IPS-15b (cell line): ENCODE measurements around the gene ZNF548.

ENCODE experiments used
- H3K27me3 ChIP-seq: one replicate; pipeline ENCODE4 v1.6.1; 2013; ENCODE audit warnings: low read length; ENCODE audit not compliant: control insufficient read depth, insufficient read depth
- H3K36me3 ChIP-seq: one replicate; pipeline ENCODE4 v1.6.1; 2013; ENCODE audit warnings: low read length; ENCODE audit not compliant: control insufficient read depth, insufficient read depth
- H3K4me1 ChIP-seq: one replicate; pipeline ENCODE4 v1.6.1; 2013; ENCODE audit warnings: mild to moderate bottlenecking, low read length; ENCODE audit not compliant: control insufficient read depth, insufficient read depth
- H3K4me3 ChIP-seq: one replicate; pipeline ENCODE4 v1.5.1; 2013; ENCODE audit warnings: low read depth, low read length
- H3K9ac ChIP-seq: one replicate; pipeline ENCODE4 v1.6.1; 2013; ENCODE audit warnings: low read depth, mild to moderate bottlenecking, low read length
- H3K9me3 ChIP-seq: one replicate; pipeline ENCODE4 v1.6.1; 2013; ENCODE audit warnings: mild to moderate bottlenecking, low read length; ENCODE audit not compliant: control insufficient read depth, insufficient read depth

ZNF548 gene

DNA sequence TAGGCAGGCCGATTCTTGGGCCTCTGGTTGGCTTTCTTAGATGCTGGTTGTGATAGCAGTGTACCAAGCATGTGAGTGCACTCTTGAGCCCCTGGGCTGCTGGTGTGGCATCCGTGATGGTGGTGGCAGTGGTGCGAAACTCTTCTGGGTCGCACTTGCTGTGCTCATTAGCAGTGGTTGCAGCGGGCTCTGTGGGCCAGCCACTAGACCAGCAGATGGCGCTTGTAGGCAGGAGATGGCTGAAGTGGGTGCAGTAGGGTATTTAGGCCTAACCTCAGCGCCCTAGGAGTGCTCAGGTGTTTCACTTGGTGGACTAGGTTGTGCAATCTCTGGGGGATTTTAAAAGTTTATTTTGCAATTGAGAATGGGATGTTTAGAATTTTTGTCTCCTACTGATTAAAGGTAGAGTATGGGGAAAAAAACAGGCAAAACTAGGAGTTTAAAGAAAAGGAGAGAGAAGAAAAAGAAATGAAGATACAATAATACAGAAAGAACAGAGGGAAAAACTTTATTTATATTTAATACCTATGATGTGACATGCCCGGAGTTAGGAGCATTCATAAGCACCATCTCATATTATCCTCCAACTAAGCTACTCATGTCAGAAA lies 17.0 kb downstream of the ZNF548 start:
- H3K9ac ChIP-seq = no peak overlapping the region
- no peaks in the 10 kb centered on the region for H3K4me1 ChIP-seq
- no peaks in the 10 kb centered on the region for H3K36me3 ChIP-seq
- H3K27me3 ChIP-seq = no peaks in the 10 kb centered on the region
- H3K4me3 ChIP-seq = no peak overlapping the region
- H3K9me3 ChIP-seq = no peaks in the 10 kb centered on the region

DNA sequence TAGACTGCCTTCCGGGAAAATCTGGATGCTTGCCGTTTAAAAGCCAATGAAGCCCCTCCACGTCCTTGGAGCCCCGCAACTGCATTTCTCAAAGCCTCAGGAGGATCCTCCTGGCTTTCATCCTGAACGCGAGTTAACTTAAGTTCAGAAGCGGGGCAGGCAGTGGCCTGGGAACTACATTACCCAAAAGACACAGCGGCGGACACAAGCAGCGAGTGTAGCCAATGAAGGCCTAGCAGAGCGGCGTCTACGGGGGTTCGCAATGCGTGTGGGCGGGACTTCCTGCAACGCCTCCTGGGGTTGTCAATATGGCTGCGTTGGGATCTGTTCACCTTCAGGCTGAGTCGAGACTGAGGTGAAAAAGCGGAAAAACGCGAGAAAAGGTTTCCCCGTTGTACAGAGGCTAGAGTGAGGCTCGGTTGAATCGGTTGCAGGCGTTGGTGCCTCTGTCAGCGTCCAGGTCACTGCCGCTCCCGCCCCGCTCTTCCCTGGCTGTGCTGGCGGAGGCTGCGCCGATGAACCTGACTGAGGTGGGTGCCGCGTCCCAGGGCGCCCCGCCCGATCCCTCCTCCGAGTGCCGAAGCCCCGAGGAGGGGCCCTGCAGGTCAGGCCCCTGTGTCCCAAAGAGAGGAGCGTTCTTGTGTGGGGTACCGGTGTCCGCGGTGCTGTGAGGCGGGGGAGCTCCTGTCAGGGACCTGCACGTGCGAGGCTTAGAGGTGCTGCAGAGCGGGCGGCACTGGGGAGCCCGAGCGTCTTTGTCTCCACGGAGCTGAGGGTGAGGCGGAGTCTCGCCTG lies 21.4 kb downstream of the ZNF548 start, which contains the start of gene ZNF17:
ZNF17 (plus strand) TSS at position 285 of the 795 bp plus-strand sequence. CDS start 2,455 bp downstream, outside the sequence.
- Histone ChIP-seq H3K36me3 (no peaks in the 10 kb centered on the region), H3K4me3 (peak within 1 kb of the TSS; percentile 83), H3K27me3 (no peaks in the 10 kb centered on the region), H3K9ac (peak within 1 kb of the TSS; percentile 19), H3K4me1 (no peaks in the 10 kb centered on the region), H3K9me3 (no peaks in the 10 kb centered on the region)

DNA sequence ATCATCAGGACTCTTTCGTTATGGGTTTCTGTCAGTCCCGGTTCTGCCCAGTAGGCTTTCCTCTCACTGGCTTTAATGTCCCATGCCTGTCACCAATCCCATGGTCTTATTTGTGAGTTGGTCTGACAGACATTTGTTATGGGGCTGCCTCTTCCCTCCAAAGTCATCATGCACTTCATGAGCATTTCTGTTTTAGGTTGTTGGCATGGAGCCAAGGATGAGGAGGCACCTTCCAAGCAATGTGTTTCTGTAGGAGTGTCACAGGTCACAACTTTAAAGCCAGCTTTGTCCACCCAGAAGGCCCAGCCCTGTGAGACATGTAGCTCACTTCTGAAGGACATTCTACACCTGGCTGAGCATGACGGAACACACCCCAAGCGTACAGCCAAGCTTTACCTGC lies 29.8 kb downstream of the ZNF548 start:
- Histone ChIP-seq H3K9ac (no peak overlapping the region), H3K4me3 (no peak overlapping the region), H3K4me1 (no peaks in the 10 kb centered on the region), H3K9me3 (no peaks in the 10 kb centered on the region), H3K36me3 (no peaks in the 10 kb centered on the region), H3K27me3 (no peaks in the 10 kb centered on the region)

DNA sequence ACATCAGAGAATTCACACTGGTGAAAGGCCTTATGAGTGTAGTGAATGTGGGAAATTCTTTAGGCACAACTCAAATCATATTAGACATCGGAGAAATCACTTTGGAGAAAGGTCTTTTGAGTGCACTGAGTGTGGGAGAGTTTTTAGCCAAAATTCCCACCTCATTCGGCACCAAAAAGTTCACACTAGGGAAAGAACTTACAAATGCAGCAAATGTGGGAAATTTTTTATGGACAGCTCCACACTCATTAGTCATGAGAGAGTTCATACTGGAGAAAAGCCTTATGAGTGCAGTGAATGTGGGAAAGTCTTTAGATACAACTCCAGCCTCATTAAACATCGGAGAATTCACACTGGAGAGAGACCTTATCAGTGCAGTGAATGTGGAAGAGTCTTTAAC lies 31.4 kb downstream of the ZNF548 start:
- Histone ChIP-seq H3K4me3 (no peak overlapping the region), H3K4me1 (no peaks in the 10 kb centered on the region), H3K27me3 (no peaks in the 10 kb centered on the region), H3K9me3 (no peaks in the 10 kb centered on the region), H3K9ac (no peak overlapping the region), H3K36me3 (no peaks in the 10 kb centered on the region)

DNA sequence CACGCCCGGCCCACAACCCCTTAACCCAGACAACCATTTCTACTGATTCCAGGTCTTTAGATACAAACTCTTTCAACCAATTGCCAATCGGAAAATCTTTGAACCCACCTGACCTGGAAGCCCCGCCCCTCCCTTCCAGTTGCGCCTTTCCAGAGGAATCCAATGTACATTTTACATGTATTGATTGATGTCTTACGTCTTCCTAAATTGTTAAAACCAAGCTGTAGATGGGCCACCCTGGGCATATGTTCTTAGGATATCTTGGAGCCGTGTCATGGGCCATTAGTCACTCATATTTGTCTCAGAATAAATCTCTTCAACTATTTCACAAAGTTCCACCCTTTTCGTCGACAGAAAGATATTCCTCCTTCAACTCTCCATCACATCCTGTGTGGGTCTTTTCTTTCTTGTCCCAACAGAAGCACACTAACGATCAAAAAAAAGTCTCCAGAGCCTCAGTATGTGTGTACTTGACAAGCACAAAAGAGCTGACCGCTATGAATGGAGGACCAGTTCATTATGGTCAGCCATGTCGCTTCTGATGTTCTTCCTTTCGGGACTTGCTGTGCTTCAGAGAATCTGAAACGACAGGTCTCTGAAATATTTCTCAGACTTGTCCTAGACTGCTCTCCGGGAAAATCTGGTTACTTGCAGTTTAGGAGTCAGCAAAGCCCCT lies 44.9 kb downstream of the ZNF548 start:
- Histone ChIP-seq H3K9ac (peak overlapping the region; percentile 38), H3K4me1 (peaks cover 6% of the 10 kb centered on the region), H3K4me3 (peak overlapping the region; percentile 68), H3K27me3 (no peaks in the 10 kb centered on the region), H3K9me3 (no peaks in the 10 kb centered on the region), H3K36me3 (no peaks in the 10 kb centered on the region)

DNA sequence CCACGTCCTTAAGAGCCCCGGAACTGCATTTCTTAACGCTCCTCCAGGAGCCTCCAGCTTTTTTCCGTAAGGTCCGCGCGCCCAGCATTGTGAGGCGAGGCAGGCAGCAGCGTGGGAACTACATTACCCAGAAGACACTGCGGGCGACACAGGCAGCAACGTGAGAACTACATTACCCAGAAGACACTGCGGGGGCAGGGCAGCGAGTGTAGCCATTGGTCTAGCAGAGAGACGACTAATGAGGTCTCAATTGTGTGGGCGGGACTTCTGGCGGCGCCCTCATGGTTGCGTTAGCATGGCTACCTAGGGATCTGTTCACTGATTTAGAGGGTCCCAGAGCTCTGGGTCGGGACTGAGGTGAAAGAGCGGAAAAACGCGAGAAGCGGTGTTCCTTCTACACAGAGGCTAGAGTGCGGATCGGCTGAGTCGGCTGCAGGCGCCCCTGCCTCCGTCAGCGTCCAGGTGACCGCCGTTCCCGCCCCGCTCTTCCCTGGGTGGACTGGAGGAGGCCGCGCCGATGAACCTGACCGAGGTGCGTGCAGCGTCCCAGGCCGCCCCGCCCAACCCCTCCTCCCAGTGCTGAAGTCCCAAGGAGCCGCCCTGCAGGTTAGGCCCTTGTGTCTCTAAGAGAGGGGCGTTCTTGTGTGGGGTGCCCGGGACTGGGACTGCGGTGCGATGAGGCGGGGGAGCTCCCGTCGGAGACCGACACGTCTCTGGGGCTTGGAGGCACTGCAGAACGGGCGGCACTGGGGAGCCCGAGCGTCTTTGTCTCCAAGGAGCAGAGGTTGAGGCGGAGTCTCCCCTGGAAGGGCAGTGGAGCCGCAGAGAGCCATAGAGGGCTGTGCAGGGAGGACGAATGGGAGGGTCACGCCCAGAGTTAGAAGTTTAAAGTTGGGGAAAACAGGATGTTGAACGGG lies 45.7 kb downstream of the ZNF548 start, which contains the start of gene ZNF749:
ZNF749 (plus strand) TSS at position 264 of the 917 bp plus-strand sequence; CDS start at position 518, 254 bp downstream.
- H3K9me3 ChIP-seq = no peaks in the 10 kb centered on the region

DNA sequence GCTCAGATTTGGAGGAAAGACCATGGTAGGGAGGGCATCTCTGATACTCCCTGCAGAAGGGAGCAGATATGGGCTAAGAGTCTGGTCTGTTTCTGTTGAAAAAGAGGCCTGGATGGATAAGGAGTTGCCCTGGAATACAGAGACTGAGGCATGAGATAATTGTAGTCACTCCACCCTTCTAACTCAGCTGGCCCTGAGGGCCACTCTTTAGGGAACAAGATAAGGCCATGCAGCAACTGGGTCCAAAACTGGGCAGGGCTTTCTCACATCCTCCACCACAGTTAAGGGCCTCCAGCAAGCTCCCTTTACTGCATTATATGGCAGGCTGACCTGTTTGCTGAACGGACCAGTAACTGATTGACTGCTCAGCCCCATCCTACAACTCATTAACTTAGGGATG lies 46.8 kb downstream of the ZNF548 start:
- Histone ChIP-seq H3K4me3 (peak overlapping the region; percentile 68), H3K27me3 (no peaks in the 10 kb centered on the region), H3K9me3 (no peaks in the 10 kb centered on the region), H3K9ac (peak overlapping the region; percentile 89), H3K4me1 (peaks cover 6% of the 10 kb centered on the region), H3K36me3 (no peaks in the 10 kb centered on the region)

More for the DNA sequence above, 45.7 kb downstream of the ZNF548 start, which contains the start of gene ZNF749:
- Histone ChIP-seq H3K9ac (peak within 1 kb of the TSS; percentile 89), H3K36me3 (no peaks in the 10 kb centered on the region), H3K27me3 (no peaks in the 10 kb centered on the region), H3K4me3 (peak within 1 kb of the TSS; percentile 68), H3K4me1 (peaks cover 6% of the 10 kb centered on the region)

DNA sequence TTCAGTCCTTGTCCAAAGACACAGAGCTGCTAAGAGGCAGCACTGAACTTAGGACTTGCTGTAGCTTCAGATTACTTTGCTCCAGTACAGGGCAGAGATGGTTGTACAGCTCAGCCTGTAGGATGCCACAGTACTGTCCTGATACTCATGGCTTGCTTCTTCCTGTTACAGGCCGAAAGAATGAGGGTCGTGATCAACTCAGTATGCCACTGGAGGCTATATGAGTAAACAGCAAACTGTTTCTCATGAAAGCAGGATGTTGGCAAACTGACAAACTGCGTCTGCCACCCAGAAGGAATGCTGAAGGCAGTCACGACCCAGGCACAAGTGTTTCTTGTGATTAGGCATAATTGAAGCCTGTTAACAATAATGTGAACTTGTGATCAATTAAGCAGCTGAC lies 48.3 kb downstream of the ZNF548 start:
- no peaks in the 10 kb centered on the region for H3K36me3 ChIP-seq

DNA sequence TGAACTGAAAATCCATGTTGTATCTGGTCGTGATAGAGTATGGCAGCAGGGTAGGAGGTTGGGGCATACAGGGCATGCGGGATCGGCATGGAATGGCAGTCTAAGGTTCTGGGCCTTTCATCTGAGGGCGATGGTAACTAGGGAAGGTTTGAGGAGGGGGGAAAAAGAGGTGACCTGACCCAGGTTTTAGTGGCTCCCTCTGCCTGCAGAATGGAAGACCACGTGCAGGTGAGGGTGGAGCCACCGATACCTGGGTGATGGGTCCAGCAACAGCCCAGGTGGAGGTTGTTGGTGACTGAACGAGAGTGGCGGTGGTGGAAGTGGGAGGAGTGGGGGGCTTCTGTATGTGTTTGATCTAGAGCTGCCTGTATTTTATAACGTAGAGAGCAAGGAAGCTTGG lies 49.3 kb downstream of the ZNF548 start:
- H3K4me1 ChIP-seq = peaks cover 6% of the 10 kb centered on the region
- no peak overlapping the region for H3K4me3 ChIP-seq
- H3K27me3 ChIP-seq = no peaks in the 10 kb centered on the region
- no peak overlapping the region for H3K9ac ChIP-seq
- peaks cover 2% of the 10 kb centered on the region for H3K36me3 ChIP-seq
- no peaks in the 10 kb centered on the region for H3K9me3 ChIP-seq

More for the DNA sequence above, 48.3 kb downstream of the ZNF548 start:
- Histone ChIP-seq H3K9ac (no peak overlapping the region), H3K9me3 (no peaks in the 10 kb centered on the region), H3K27me3 (no peaks in the 10 kb centered on the region), H3K4me3 (no peak overlapping the region), H3K4me1 (peaks cover 6% of the 10 kb centered on the region)

DNA sequence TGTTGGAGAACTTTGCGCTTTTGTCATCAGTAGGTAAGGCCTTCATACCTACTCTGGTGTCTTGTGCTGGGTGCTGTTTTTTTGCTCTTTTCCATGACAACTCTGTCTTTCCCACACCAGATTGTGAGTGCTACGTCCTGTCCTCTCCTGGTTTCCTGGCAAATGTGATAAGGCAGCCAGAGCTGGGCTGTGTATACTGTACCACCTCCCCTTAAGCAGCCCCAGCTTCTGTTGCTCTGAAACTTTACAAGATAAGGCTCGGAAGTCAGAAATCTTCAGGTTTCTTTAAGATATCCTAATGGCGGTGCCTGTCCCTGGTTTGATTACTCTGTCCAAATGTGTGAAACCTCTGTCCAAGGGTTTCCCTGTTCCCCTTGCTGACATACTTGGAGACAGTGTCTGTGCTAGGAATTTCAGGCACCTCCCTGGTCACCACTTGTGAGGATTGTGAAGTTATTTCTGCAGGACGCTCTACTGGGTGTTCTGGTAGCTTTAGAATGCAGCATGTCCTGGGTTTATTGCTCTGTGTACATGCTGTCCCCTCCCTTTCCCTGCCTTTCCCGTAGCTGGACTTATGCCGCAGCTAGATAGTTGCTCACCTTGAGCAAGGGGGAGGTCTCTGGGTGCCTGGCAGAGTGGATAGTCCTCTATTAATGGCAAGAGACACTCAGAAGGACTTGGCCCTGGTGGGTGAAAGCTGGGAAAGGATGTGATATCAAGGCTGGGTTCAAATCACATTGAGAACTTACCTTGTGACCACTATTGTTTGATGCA lies 52.5 kb downstream of the ZNF548 start:
- H3K4me1 ChIP-seq = no peaks in the 10 kb centered on the region
- H3K9ac ChIP-seq = no peak overlapping the region
- H3K4me3 ChIP-seq = no peak overlapping the region
- H3K36me3 ChIP-seq = peaks cover 9% of the 10 kb centered on the region
- no peaks in the 10 kb centered on the region for H3K27me3 ChIP-seq
- no peaks in the 10 kb centered on the region for H3K9me3 ChIP-seq
